ENCODE data around the gene DPF3. TPM values are rescaled to one million over a fixed set of nuclear protein-coding genes. Genes with fewer than 3 reads are reported as not detected.
"Not testable (repeated sequence)": the region's sequence is repeated elsewhere in the genome, so short reads cannot be mapped to it uniquely, and the experiment has no call there.

The DPF3 gene
- total RNA-seq, 2 donors from 2014 or later = 11.0 TPM; not detected in 1

- H3K9me3 ChIP-seq = no peaks in the 10 kb centered on the region
- no peaks in the 10 kb centered on the region for H3K27me3 ChIP-seq (replicated peaks; ENCODE audit: insufficient read depth)
- H3K4me3 ChIP-seq = no peak overlapping the region
- H3K4me1 ChIP-seq (replicated peaks) = no peaks in the 10 kb centered on the region
- WGBS = 89% methylated on average over 6 of the region's 6 CpGs
- intact Hi-C loops (cut with DNase I) = no loop called here
- H3K27ac ChIP-seq = no peak overlapping the region
- no peak for DNase-seq (ENCODE audit: low spot score)
- TF ChIP-seq POLR2AphosphoS5 (IDR thresholded peaks at IDR 0.05) = no peak
- TF ChIP-seq POLR2A (IDR thresholded peaks at IDR 0.05) = no peak
- TF ChIP-seq CTCF (IDR thresholded peaks at IDR 0.05) = no peak
- H3K36me3 ChIP-seq = no peaks in the 10 kb centered on the region
Measured at GRCh38 chr14:72753879-72754400, 140.0 kb downstream of the DPF3 start.

DNA sequence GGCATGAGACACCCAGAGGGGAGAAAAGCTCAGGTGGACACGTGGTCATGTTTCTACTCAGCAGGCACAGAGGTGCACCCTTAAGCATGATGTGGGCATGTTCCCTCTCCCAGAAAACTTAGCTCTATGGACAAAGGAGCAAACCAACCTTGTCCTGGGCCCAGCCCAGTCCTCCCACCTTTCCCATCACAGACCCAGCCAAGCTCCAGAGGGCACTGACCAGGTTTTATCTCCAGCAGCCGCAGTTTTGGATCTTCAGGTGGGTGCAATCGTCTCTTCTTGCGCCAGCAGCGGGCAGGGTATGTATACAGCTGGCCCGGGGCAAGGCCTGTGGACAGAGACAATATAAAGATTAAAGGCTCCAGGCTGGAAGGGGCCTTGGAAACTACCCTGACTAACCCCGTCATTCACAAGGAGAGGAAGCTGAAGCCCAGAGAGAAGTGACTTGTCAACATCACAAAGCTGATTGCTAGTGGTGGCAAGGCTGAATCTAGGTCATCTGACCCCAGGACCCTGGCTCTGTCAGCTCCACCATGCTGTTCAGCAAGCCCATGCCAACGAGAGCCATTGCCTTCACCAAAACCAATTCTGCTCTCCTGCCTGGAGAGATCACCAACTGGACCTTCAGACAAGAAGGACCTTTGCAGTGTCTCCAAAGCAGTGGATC is 140.7 kb downstream of the DPF3 start:
- TF ChIP-seq CTCF (IDR thresholded peaks at IDR 0.05) = no peak
- no peak for TF ChIP-seq POLR2A (IDR thresholded peaks at IDR 0.05)
- TF ChIP-seq POLR2AphosphoS5 (IDR thresholded peaks at IDR 0.05) = no peak
- intact Hi-C loops (cut with DNase I) = no loop called here
- Histone ChIP-seq H3K4me1 (replicated peaks) (no peaks in the 10 kb centered on the region), H3K36me3 (no peaks in the 10 kb centered on the region), H3K9me3 (no peaks in the 10 kb centered on the region), H3K4me3 (no peak overlapping the region), H3K27me3 (replicated peaks; ENCODE audit: insufficient read depth) (no peaks in the 10 kb centered on the region), H3K27ac (no peak overlapping the region)
- DNase-seq (ENCODE audit: low spot score) = no peak
- 67% methylated on average over 8 of the region's 8 CpGs for WGBS

GRCh38 chr14:72752034-72752412 is 141.9 kb downstream of the DPF3 start:
- Histone ChIP-seq H3K4me1 (replicated peaks) (no peaks in the 10 kb centered on the region), H3K27me3 (replicated peaks; ENCODE audit: insufficient read depth) (no peaks in the 10 kb centered on the region), H3K27ac (no peak overlapping the region), H3K9me3 (no peaks in the 10 kb centered on the region), H3K36me3 (no peaks in the 10 kb centered on the region), H3K4me3 (no peak overlapping the region)
- TF ChIP-seq CTCF (IDR thresholded peaks at IDR 0.05) = no peak
- no peak for TF ChIP-seq POLR2AphosphoS5 (IDR thresholded peaks at IDR 0.05)
- TF ChIP-seq POLR2A (IDR thresholded peaks at IDR 0.05) = no peak
- intact Hi-C loops (cut with DNase I) = no loop called here
- DNase-seq (ENCODE audit: low spot score) = no peak
- 85% methylated on average over 3 of the region's 3 CpGs for WGBS

DNA sequence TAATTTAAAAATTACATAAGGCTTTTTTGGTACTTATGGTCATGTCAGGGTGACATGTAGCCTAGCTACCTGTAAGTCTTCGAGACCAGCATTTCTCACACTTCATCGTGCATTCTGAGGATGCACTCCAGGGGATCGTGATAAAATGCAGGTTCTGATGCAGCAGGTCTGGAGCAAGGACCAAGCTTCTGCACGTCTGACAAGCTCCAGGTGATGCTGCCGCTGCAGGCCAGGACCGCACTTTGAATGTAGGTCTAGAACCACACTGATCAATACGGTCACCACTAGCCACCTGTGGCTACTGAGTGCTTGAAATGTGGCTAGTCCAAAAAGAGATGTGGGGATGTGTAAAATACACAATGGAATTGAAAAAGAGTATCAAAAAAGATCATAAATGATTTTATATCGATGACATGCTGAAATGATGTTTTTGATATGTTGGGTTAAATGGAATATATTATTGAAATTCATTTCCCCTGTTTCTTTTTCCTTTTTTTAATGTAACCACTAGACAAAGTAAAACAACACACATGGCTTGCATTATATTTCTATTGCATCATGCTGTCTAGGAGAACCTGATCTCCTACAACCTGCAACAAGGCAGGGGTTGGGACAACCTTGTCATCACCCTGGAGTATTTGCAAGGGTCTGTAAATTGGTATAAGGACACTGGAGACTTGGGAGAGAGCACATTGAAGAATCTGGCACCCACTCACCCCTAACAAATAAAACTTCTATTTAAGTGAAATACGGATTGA is 142.4 kb downstream of the DPF3 start:
- no peak overlapping the region for H3K27ac ChIP-seq
- TF ChIP-seq POLR2A (IDR thresholded peaks at IDR 0.05) (no peak), CTCF (IDR thresholded peaks at IDR 0.05) (no peak), POLR2AphosphoS5 (IDR thresholded peaks at IDR 0.05) (no peak)
- intact Hi-C loops (cut with DNase I) = no loop called here
- H3K9me3 ChIP-seq = no peaks in the 10 kb centered on the region
- no peaks in the 10 kb centered on the region for H3K4me1 ChIP-seq (replicated peaks)
- WGBS = 87% methylated on average over 9 of the region's 9 CpGs
- no peaks in the 10 kb centered on the region for H3K36me3 ChIP-seq
- no peak for DNase-seq (ENCODE audit: low spot score)
- H3K27me3 ChIP-seq (replicated peaks; ENCODE audit: insufficient read depth) = no peaks in the 10 kb centered on the region
- no peak overlapping the region for H3K4me3 ChIP-seq

GRCh38 chr14:72748921-72749320 is 145.0 kb downstream of the DPF3 start:
- intact Hi-C loops (cut with DNase I); H3K36me3 ChIP-seq: not testable (repeated sequence)

More at GRCh38 chr14:72748921-72749320, 145.0 kb downstream of the DPF3 start:
- not testable (repeated sequence) for H3K27ac ChIP-seq; H3K9me3 ChIP-seq; H3K4me3 ChIP-seq; H3K27me3 ChIP-seq (replicated peaks; ENCODE audit: insufficient read depth); DNase-seq (ENCODE audit: low spot score); H3K4me1 ChIP-seq (replicated peaks)
- 95% methylated on average over 4 of the region's 4 CpGs for whole genome bisulfite sequencing

Data from prostate gland (tissue), 2 donors.